GM18499 (cell line): Measurements from ENCODE around the gene FAM117B.

Experiments used
- ATAC-seq: cut with Tn5 transposase; IDR thresholded peaks from one replicate; pipeline ENCODE4 v1.9.1; 2021; ENCODE audit warnings: moderate number of reproducible peaks; ENCODE audit not compliant: insufficient read depth, unreplicated experiment

Gene FAM117B

DNA sequence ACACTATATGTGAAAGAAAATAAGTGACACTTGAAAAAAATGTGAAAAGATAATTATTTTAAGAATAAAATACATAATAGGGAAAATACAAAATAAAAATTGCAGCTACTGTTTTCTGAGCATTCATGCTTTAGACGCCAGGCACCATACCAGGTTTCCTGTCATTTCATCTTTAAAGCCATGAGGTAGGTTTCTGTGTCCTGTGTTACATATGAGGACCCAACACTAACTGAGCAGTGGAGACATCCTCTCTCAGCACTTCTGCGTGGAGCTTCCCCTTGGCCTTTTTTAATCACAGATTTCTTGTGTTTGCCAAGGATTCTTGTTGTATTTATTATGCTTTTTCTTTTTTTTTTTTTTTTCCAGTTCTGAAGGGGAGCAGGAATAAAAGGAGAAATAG is 117.3 kb downstream of the FAM117B start:
- ATAC-seq: no peak

GRCh38 chr2:202754936-202755335 is 120.2 kb downstream of the FAM117B start:
- no peak for ATAC-seq

- ATAC-seq: no peak
Measured at GRCh38 chr2:202756598-202756997, 121.8 kb downstream of the FAM117B start.

DNA sequence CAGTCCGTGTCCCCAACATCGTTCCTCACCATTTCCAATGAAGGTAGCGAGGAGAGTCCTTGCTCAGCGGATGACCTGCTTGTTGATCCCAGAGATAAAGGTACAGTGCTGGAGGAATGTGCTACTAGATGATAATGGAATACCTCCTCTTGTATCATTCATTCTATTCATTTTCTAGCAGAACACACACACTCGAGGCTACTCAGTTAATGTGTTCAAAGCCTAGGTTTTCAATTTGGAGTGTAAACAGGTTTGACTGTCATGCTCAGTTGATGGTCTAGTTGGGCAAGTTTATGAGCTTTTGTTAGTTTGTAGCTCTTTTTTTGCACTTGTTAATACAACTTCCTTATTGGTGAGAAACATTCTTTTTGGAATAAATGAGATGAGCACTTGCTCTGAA is 122.6 kb downstream of the FAM117B start:
- ATAC-seq: no peak

DNA sequence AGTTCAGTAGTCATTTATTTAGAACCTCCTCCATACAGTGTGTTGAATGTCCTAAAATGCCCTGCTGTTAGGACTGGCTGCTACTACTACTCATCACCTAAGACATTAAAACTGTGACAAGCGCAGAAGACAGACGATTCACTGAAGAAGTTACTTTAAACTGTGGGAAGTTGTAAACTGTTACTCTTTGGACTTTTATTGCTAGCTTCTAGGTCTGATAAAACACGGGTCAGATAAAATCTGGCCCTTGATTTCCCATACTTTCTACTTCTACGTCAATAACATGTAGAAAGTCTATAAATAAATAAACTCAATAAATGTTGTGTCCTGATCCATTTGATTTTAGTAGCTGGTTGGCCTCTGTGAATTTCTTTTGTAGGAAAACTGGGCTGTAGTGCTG is 123.4 kb downstream of the FAM117B start:
- no peak for ATAC-seq

DNA sequence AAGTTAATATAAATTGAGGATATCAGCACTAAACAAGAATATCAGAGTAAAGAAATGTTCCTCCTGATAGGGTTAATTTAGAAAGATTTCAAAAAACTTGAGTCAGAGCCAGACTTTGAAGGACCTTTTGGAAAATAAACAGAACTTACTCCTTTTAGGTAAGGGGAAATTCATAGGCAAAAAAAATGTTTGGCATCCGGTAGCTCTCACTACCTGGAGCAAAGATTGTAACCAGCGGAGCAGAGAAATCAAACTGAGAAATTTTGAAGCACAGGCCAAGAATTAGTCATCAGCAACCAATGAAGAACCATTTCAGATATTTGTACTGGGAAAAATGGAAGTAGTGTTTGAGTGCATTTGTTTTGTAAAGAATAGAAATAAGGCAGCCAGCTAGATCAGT is 123.8 kb downstream of the FAM117B start:
- ATAC-seq: no peak

GRCh38 chr2:202760848-202761247 is 126.1 kb downstream of the FAM117B start:
- ATAC-seq: no peak

- no peak for ATAC-seq
Measured at GRCh38 chr2:202762556-202762955, 127.8 kb downstream of the FAM117B start.

GRCh38 chr2:202763916-202764315 is 129.1 kb downstream of the FAM117B start:
- no peak for ATAC-seq

- ATAC-seq: no peak
Measured at GRCh38 chr2:202764991-202765390, 130.2 kb downstream of the FAM117B start.

DNA sequence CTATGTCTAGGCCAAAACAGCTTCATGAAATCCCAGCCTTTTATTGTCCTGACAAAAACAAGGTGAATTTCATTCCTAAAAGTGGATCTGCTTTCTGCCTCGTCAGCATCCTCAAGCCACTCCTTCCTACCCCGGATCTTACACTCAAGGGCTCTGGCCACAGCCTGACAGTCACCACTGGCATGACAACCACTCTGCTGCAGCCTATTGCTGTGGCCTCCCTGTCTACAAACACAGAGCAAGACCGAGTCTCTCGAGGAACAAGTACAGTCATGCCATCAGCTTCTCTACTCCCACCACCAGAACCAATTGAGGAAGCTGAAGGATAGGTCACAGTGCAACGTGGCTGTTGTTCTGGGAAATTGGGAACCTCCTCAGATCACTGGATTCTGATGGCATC is 130.7 kb downstream of the FAM117B start:
- no peak for ATAC-seq

DNA sequence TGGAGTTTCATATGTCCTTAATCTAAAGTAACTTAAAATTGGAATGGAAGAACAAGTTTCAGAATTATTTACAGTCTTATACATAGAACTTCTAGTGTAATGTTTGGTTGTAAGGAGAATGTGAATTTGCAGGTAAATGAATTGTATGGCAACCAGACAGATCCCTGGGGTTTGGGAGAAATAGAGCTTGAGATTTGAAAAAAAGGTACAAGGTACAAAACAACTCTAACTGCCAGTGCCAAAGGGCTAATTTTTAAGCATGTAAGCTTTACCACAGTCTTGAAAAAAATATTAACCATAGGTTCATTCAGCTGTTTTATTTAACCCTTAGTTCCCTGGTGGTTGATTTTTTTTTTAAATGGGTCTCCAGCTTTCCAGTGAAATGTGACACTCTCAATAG is 133.5 kb downstream of the FAM117B start:
- no peak for ATAC-seq

GRCh38 chr2:202769201-202769600 is 134.4 kb downstream of the FAM117B start:
- no peak for ATAC-seq

- ATAC-seq: no peak
Measured at GRCh38 chr2:202771336-202771735, 136.6 kb downstream of the FAM117B start.

- ATAC-seq: no peak
Measured at GRCh38 chr2:202771741-202772460, 137.1 kb downstream of the FAM117B start.

GRCh38 chr2:202773301-202773973 is 138.7 kb downstream of the FAM117B start:
- ATAC-seq: no peak

DNA sequence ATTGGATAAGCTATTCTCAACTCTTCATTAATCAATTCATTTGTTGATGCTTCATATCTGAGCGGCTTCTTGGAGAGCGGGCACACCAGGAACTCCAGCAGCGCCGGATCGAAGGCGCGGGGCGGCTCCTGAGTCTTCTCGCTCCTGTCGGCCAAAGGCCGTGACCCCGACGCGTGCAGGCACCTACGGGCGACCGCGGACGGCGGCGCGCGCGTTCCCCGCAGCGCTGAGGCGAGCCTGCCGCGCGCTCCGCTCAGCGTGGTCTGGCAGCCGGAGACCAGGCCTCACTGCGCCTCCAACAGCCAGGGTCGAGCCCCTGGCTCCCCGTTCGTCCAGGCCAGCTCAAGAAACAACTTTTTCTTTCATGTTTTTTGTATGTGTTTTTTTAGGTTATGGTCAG is 139.3 kb downstream of the FAM117B start:
- no peak for ATAC-seq

DNA sequence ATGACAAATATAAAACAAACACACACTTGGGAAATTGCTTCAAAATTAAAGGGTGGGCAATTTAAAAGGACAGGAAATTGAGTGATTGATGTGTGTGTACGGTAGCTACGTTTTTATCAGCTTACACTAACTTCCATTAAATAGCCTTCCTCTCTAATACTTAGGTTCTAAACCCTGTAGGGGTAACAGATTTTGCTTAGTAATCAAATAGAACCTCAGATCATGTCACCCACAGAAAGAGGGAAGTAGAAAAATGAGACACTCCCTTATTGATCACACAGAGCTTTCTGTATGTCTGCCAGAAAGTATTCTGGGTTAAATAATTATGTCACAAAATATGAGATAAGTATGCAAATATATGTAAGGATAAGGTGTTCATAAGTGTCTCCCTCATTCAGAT is 143.4 kb downstream of the FAM117B start:
- ATAC-seq: no peak

- peak; percentile 95 for ATAC-seq
Measured at GRCh38 chr2:202780514-202781021, 145.8 kb downstream of the FAM117B start.

DNA sequence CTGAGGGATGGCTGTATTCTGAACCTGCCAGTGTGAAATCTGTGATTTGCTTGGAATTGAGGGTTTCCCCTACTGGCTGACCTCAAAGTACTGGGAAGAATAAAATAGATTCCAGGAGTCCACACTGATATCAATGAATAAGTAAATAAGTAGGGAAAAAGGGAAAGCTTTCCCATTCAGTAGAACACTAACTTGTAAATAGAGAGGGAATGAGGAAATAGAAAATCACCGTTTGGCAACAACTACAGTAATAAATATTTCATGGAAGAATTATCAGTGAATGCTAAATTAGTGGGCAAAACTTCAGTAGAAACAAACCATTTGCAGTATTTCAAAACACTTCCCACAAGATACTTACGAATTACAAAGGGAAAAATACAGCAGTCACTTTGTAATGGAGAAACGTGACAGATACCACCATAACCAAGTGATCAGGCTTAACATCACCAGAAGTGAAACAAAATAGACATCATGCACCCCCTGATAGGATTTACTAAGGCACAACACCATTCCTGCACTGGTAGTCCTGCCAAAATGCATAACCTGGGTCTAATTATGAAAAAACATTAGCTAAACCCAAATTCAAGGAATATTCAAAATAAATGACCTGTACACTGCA is 148.3 kb downstream of the FAM117B start:
- no peak for ATAC-seq

DNA sequence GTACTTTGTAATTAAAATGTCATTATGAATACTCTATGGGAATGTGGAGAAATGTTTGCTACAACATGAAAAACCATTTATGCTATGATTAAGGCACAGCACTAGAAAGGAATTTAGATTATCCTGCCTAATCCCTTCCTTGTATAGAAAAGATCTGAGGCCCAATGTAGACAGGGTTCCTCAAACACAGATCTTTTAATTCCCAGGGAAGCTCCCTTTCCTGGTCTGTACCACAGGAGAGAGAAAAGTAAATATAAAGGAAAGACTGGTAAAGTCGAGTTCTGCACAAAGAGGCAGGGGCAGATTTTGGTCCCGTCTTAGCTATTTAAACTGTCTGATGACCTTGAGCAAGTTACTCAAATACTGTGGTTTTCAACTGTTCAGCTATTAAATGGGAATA is 152.1 kb downstream of the FAM117B start:
- no peak for ATAC-seq
